Upper lobe of left lung (tissue), 6 donors: ENCODE data around the gene ADAMTS17. TPM values are rescaled to one million over a fixed set of nuclear protein-coding genes. Genes with fewer than 3 reads are reported as not detected.
A peak's percentile ranks its signal among the peaks of the same experiment; 100 is the strongest.

Experiments
- ATAC-seq, 2 donors: fragments of 200-7000 bp; cut with Tn5 transposase; one replicate each; pipeline ENCODE4 v1.9.1; 2022; ENCODE audit warnings: mild to moderate bottlenecking in 2 of 2, moderate library complexity in 2 of 2; ENCODE audit not compliant: low FRiP score in 2 of 2
- DNase-seq, 2 donors: peaks; one replicate each; pipeline ENCODE4 v3.0.0-alpha.2; 2019 to 2020
- H3K27ac ChIP-seq, 4 donors: fragments of 200-600 bp; sonication (generic); one replicate each; pipeline ENCODE4 v1.5.1; 2016 to 2019
- H3K27me3 ChIP-seq, 4 donors: fragments of 200-600 bp; sonication (generic); one replicate each; pipeline ENCODE4 v1.5.1; 2017 to 2019
- H3K36me3 ChIP-seq, 4 donors: fragments of 200-600 bp; sonication (generic); one replicate each; pipeline ENCODE4 v1.5.1; 2016 to 2019
- H3K4me1 ChIP-seq, 4 donors: fragments of 200-600 bp; sonication (generic); one replicate each; pipeline ENCODE4 v1.5.1; 2018 to 2019
- H3K4me3 ChIP-seq, 4 donors: fragments of 200-600 bp; sonication (generic); one replicate each; pipeline ENCODE4 v1.5.1; 2017 to 2019; ENCODE audit warnings: mild to moderate bottlenecking in 2 of 4, moderate library complexity in 1 of 4
- H3K9me3 ChIP-seq, 4 donors: fragments of 200-600 bp; sonication (generic); one replicate each; pipeline ENCODE4 v1.5.1; 2018 to 2019
- EP300 ChIP-seq, 4 donors: sonication (generic); formaldehyde crosslinking; IDR thresholded peaks; one replicate each; pipeline ENCODE4 v1.5.1; 2017; ENCODE audit warnings: antibody characterized with exemption in 4 of 4, control low read depth in 2 of 4
- POLR2A ChIP-seq, 4 donors: fragments of 450-650 bp; IDR thresholded peaks; one replicate each; pipeline ENCODE4 v1.5.1; 2016 to 2017; ENCODE audit warnings: antibody characterized with exemption in 4 of 4, mild to moderate bottlenecking in 2 of 4
- POLR2AphosphoS5 ChIP-seq, 2 donors: sonication (generic); formaldehyde crosslinking; IDR thresholded peaks; one replicate each; pipeline ENCODE4 v1.5.1; 2017; ENCODE audit warnings: antibody characterized with exemption in 2 of 2
- WGBS, 2 donors: methylation state at CpG; one replicate each; pipeline ENCODE4 v1.1.5; 2017 to 2018; 5-methylcytosine and 5-hydroxymethylcytosine counted together
- total RNA-seq, 6 donors: library from RNA; depleted of rRNA in 4 of 6; stranded (reverse); fragments of >200 nt in 4 of 6; gene quantifications; one replicate each; pipeline versions ENCODE4 v1.1.0 to v1.2.1, GENCODE V29; 2016 to 2021
- TF ChIP-seq, protein P1 (sequence below), 6 experiments: fragments of 450-650 bp in 4 of 6; fragments of 200-600 bp in 2 of 6; sonication (generic) in 2 of 6; IDR thresholded peaks; one replicate each; pipeline ENCODE4 v1.5.1; 2016 to 2019; ENCODE audit warnings: antibody characterized with exemption in 6 of 6
- donor health status: DM: no; HTN: no; CAD: no; lungs with moderate emphysema.
- donor health status: DM: no; HTN: yes; CAD: no; lungs with severe emphysema.

Gene ADAMTS17
- total RNA-seq, 6 donors from 2014 or later: 3.2 to 11.5 (median 5.7) TPM

DNA sequence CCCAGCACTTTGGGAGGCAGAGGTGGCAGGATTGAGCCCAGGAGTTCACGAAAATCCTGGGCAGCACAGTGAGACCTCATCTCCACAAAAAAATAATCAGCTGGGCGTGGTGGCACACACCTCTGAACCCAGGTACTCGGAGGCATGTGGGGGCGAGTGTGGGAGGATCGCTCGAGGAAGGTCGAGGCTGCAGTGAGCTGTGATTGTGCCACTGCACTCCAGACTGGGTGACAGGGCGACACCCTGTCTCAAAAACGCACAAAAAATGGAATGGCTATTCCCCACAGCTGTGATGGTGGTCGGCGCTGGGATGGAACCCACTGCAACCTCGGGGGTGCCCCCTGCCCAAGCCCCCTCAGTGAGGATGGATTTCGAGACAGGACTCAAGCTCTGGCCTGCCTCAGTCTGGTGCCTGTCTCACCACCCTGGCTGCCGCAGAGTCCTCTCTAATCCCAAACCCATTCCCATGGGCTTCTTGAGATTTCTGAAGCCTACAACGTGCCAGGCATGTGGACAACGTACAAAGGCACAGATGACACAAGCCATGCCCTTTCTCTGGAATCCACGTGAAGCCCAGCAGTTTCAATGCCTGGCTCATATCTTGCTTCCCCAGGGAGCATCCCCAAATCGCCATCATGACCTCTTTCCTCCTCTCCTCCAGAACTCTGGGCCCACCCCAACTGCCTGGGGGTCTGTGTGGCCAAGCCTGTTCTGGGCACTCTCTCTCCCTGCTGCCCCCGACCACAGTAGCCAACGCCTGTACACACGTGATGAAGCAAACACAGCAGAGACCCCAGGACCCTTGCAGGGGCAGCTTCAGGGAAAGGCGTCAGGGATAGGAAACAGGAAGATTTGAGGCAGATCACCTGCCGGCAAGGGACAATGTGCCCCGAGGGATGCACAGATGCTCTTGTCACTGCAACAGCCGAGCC, 32.4 kb downstream of the ADAMTS17 start:
- Histone ChIP-seq H3K36me3 (no peaks in the 10 kb centered on the region), H3K27ac (peak overlapping the region in 1 of 4 donors; percentile 7), H3K4me3 (no peak overlapping the region), H3K27me3 (no peaks in the 10 kb centered on the region), H3K4me1 (peaks cover 0 to 6% (median 0%) of the 10 kb centered on the region in 4 donors), H3K9me3 (peaks cover 0 to 3% (median 1%) of the 10 kb centered on the region in 4 donors)
- 70 to 78% methylated on average over 20 to 25 of the region's 25 CpGs for WGBS, 2 donors
- no peak for TF ChIP-seq EP300 (IDR thresholded peaks at IDR 0.05)
- TF ChIP-seq, protein P1, sequence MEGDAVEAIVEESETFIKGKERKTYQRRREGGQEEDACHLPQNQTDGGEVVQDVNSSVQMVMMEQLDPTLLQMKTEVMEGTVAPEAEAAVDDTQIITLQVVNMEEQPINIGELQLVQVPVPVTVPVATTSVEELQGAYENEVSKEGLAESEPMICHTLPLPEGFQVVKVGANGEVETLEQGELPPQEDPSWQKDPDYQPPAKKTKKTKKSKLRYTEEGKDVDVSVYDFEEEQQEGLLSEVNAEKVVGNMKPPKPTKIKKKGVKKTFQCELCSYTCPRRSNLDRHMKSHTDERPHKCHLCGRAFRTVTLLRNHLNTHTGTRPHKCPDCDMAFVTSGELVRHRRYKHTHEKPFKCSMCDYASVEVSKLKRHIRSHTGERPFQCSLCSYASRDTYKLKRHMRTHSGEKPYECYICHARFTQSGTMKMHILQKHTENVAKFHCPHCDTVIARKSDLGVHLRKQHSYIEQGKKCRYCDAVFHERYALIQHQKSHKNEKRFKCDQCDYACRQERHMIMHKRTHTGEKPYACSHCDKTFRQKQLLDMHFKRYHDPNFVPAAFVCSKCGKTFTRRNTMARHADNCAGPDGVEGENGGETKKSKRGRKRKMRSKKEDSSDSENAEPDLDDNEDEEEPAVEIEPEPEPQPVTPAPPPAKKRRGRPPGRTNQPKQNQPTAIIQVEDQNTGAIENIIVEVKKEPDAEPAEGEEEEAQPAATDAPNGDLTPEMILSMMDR (IDR thresholded peaks at IDR 0.05): no peak
- TF ChIP-seq POLR2A (IDR thresholded peaks at IDR 0.05): no peak
- TF ChIP-seq POLR2AphosphoS5 (IDR thresholded peaks at IDR 0.05): no peak
- peak in 1 of 2 donors; percentile 28 for DNase-seq
- ATAC-seq: no peak

DNA sequence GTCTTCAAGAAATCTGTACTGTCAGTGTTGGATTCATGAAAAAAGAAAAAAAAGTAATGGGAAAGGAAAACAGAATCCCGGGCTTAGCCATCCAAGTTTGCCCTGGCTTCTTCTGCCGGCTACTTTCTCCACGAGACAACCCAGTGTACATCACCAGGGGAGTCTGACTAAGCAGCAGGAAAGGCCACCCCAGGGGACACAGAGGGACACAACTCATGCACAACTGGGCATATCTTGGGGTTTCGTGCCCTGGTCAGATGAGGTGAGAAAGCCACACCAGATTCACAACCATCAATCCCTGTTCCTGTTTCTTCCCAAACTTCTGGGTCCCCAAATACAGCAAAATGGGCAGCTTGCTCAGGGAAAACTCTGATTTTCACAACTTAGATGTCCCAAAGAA, 33.2 kb downstream of the ADAMTS17 start:
- H3K27me3 ChIP-seq: no peaks in the 10 kb centered on the region
- no peaks in the 10 kb centered on the region for H3K36me3 ChIP-seq
- H3K4me1 ChIP-seq: peaks cover 0 to 6% (median 0%) of the 10 kb centered on the region in 4 donors
- H3K27ac ChIP-seq: peak overlapping the region in 1 of 4 donors; percentile 7
- peaks cover 0 to 3% (median 1%) of the 10 kb centered on the region in 4 donors for H3K9me3 ChIP-seq
- no peak overlapping the region for H3K4me3 ChIP-seq
- peak in 1 of 2 donors; percentile 15 for ATAC-seq
- no peak for DNase-seq
- TF ChIP-seq, protein P1 (IDR thresholded peaks at IDR 0.05): no peak
- TF ChIP-seq POLR2AphosphoS5 (IDR thresholded peaks at IDR 0.05) (no peak), POLR2A (IDR thresholded peaks at IDR 0.05) (no peak), EP300 (IDR thresholded peaks at IDR 0.05) (no peak)
- WGBS, 2 donors: 58 to 73% methylated on average over 3 to 4 of the region's 4 CpGs

DNA sequence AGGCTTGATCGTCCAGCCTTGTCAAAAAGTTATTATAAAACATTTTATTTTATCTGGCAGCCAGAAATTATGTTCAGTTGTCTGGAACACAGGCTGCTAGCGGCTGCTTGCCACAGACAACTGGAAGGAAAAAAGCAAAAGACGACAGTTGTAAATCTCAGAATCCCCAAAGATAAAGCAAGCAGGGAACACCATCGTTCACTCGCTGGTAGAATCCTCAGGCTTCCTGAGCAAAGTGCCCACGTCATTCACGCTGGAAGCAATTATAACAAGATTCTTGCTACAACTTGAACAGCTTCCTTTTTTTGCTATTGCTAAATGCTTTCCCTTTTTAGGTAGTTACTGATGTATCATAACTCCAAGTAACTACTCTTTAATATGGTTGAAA, 33.6 kb downstream of the ADAMTS17 start:
- Histone ChIP-seq H3K27me3 (no peaks in the 10 kb centered on the region), H3K36me3 (no peaks in the 10 kb centered on the region), H3K4me3 (no peak overlapping the region), H3K9me3 (peaks cover 0 to 3% (median 1%) of the 10 kb centered on the region in 4 donors), H3K4me1 (peaks cover 0 to 6% (median 0%) of the 10 kb centered on the region in 4 donors), H3K27ac (no peak overlapping the region)
- TF ChIP-seq EP300 (IDR thresholded peaks at IDR 0.05) (no peak), POLR2AphosphoS5 (IDR thresholded peaks at IDR 0.05) (no peak)
- ATAC-seq (peak in 1 of 2 donors; percentile 61), DNase-seq (no peak)
- WGBS, 2 donors: 44 to 48% methylated on average over 7 of the region's 7 CpGs

DNA sequence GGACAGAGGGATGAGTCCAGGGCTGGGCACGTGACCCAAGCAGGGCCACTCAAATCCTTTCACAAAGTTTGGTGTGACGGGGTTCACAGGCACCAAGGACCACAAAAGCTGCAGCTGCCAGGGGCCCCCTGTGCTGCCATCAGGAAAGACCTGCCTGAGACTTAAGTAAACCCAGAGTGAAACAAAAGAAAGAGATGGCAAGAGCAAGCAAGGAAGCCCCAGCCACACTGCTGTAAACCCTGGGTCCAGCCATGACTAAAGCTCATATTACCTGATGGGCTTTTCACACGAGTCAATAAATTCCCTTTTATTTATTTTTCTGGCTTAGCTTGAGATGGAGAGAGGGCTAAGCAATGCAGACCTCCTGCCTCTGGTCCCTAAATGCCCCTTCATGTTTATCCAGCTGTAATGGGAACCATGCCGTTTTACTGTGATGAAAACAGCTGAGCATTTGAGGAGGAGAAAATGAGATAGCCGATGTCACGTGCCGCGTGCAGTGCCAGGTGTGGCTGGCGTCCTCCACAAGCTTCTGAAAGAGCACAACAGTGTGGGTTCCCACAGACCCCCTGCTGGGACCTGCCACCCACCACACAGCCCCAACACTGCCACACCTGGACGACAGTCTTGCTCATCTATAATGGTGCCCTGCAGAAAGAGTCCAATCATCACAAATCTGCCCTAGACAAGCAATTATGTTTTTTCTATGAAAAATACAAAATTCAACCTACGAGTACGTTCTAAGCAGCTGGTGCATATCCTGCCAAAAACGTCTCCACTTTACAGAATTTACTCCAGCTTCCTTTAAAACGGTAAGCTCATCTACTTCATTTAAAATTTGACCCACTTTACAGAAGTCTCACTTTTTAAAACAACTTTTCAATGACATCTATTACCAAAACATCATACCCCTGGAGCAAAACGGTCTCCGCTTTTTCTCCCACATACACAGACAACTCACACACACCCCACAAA, 34.2 kb downstream of the ADAMTS17 start:
- WGBS, 2 donors: 67 to 74% methylated on average over 16 of the region's 16 CpGs
- H3K4me1 ChIP-seq: peaks cover 0 to 6% (median 0%) of the 10 kb centered on the region in 4 donors
- TF ChIP-seq POLR2A (IDR thresholded peaks at IDR 0.05) (no peak), POLR2AphosphoS5 (IDR thresholded peaks at IDR 0.05) (no peak), EP300 (IDR thresholded peaks at IDR 0.05) (no peak)
- TF ChIP-seq, protein P1 (IDR thresholded peaks at IDR 0.05): no peak
- no peak overlapping the region for H3K27ac ChIP-seq
- ATAC-seq (no peak), DNase-seq (peak in 1 of 2 donors; percentile 17)
- peaks cover 0 to 3% (median 1%) of the 10 kb centered on the region in 4 donors for H3K9me3 ChIP-seq
- H3K36me3 ChIP-seq: no peaks in the 10 kb centered on the region
- H3K27me3 ChIP-seq: no peaks in the 10 kb centered on the region
- H3K4me3 ChIP-seq: no peak overlapping the region
